T-helper 1 cell treated with Interleukin-12 subunit alpha and Interleukin-12 subunit beta and Interleukin-4 antibody, amounts not matched to agents 30 μg/mL and 1 μg/mL, for 36 hours (primary cell): ENCODE results near the gene BBLN.
A peak's percentile ranks its signal among the peaks of the same experiment; 100 is the strongest.

Experiments used
- H3K27ac Mint-ChIP-seq: one replicate; pipeline ENCODE4 v1.8.0; 2021; ENCODE audit warnings: mild to moderate bottlenecking, mixed read lengths
- H3K27me3 Mint-ChIP-seq: one replicate; pipeline ENCODE4 v1.8.0; 2021; ENCODE audit warnings: low read depth, mixed read lengths
- H3K36me3 Mint-ChIP-seq: one replicate; pipeline ENCODE4 v1.8.0; 2021; ENCODE audit warnings: low read depth, mixed read lengths
- H3K4me1 Mint-ChIP-seq: one replicate; pipeline ENCODE4 v1.8.0; 2021; ENCODE audit warnings: low read depth, mixed read lengths
- H3K4me3 Mint-ChIP-seq: one replicate; pipeline ENCODE4 v1.8.0; 2021; ENCODE audit warnings: mild to moderate bottlenecking, moderate library complexity, mixed read lengths
- H3K9me3 Mint-ChIP-seq: one replicate; pipeline ENCODE4 v1.8.0; 2021; ENCODE audit warnings: mixed read lengths

Gene BBLN

GRCh38 chr9:128202648-128203023, 42.6 kb downstream of the BBLN start:
- Mint-ChIP-seq H3K36me3 (no peaks in the 10 kb centered on the region), H3K27ac (peak overlapping the region; percentile 65), H3K4me3 (peak overlapping the region; percentile 77), H3K4me1 (peaks cover 10% of the 10 kb centered on the region), H3K9me3 (no peaks in the 10 kb centered on the region), H3K27me3 (peaks cover 31% of the 10 kb centered on the region)

- peaks cover 10% of the 10 kb centered on the region for H3K4me1 Mint-ChIP-seq
- no peaks in the 10 kb centered on the region for H3K36me3 Mint-ChIP-seq
- peak within 1 kb of the TSS; percentile 77 for H3K4me3 Mint-ChIP-seq
- peaks cover 31% of the 10 kb centered on the region for H3K27me3 Mint-ChIP-seq
- peak within 1 kb of the TSS; percentile 65 for H3K27ac Mint-ChIP-seq
- H3K9me3 Mint-ChIP-seq = no peaks in the 10 kb centered on the region
These were observed 43.1 kb downstream of the BBLN start, which contains the start of gene DNM1 for GRCh38 chr9:128203024-128203706. DNM1 (plus strand) TSS chr9:128203379; CDS start chr9:128203471, 92 bp downstream.

GRCh38 chr9:128203707-128204551, 43.9 kb downstream of the BBLN start:
- H3K27ac Mint-ChIP-seq = no peak overlapping the region

GRCh38 chr9:128204858-128205257, 44.8 kb downstream of the BBLN start:
- H3K36me3 Mint-ChIP-seq = no peaks in the 10 kb centered on the region
- H3K4me3 Mint-ChIP-seq = no peak overlapping the region
- no peaks in the 10 kb centered on the region for H3K9me3 Mint-ChIP-seq

More at GRCh38 chr9:128203707-128204551, 43.9 kb downstream of the BBLN start:
- peak overlapping the region; percentile 28 for H3K4me3 Mint-ChIP-seq
- no peaks in the 10 kb centered on the region for H3K9me3 Mint-ChIP-seq
- no peaks in the 10 kb centered on the region for H3K36me3 Mint-ChIP-seq
- peaks cover 10% of the 10 kb centered on the region for H3K4me1 Mint-ChIP-seq
- peaks cover 37% of the 10 kb centered on the region for H3K27me3 Mint-ChIP-seq

GRCh38 chr9:128205296-128205944, 45.4 kb downstream of the BBLN start:
- Mint-ChIP-seq H3K4me3 (no peak overlapping the region), H3K4me1 (peaks cover 10% of the 10 kb centered on the region), H3K27ac (no peak overlapping the region), H3K9me3 (no peaks in the 10 kb centered on the region), H3K27me3 (peaks cover 37% of the 10 kb centered on the region), H3K36me3 (no peaks in the 10 kb centered on the region)

More at GRCh38 chr9:128204858-128205257, 44.8 kb downstream of the BBLN start:
- H3K27me3 Mint-ChIP-seq = peaks cover 37% of the 10 kb centered on the region
- H3K4me1 Mint-ChIP-seq = peaks cover 10% of the 10 kb centered on the region
- H3K27ac Mint-ChIP-seq = no peak overlapping the region

- H3K27me3 Mint-ChIP-seq = peaks cover 44% of the 10 kb centered on the region
- peaks cover 10% of the 10 kb centered on the region for H3K4me1 Mint-ChIP-seq
- H3K27ac Mint-ChIP-seq = no peak overlapping the region
- H3K4me3 Mint-ChIP-seq = no peak overlapping the region
- no peaks in the 10 kb centered on the region for H3K9me3 Mint-ChIP-seq
- H3K36me3 Mint-ChIP-seq = no peaks in the 10 kb centered on the region
These were observed 46.4 kb downstream of the BBLN start for GRCh38 chr9:128206484-128206883.

- Mint-ChIP-seq H3K9me3 (no peaks in the 10 kb centered on the region), H3K4me1 (peaks cover 10% of the 10 kb centered on the region), H3K36me3 (no peaks in the 10 kb centered on the region), H3K27me3 (peaks cover 52% of the 10 kb centered on the region), H3K27ac (no peak overlapping the region), H3K4me3 (no peak overlapping the region)
These were observed 47.1 kb downstream of the BBLN start for GRCh38 chr9:128206916-128207910.

- no peak overlapping the region for H3K4me3 Mint-ChIP-seq
These were observed 48.3 kb downstream of the BBLN start for GRCh38 chr9:128208386-128208785.

GRCh38 chr9:128208946-128209669, 49.0 kb downstream of the BBLN start:
- H3K27me3 Mint-ChIP-seq = peaks cover 47% of the 10 kb centered on the region

More at GRCh38 chr9:128208386-128208785, 48.3 kb downstream of the BBLN start:
- Mint-ChIP-seq H3K27ac (no peak overlapping the region), H3K36me3 (no peaks in the 10 kb centered on the region), H3K4me1 (peaks cover 3% of the 10 kb centered on the region), H3K9me3 (no peaks in the 10 kb centered on the region), H3K27me3 (peaks cover 49% of the 10 kb centered on the region)

GRCh38 chr9:128211186-128211980, 51.3 kb downstream of the BBLN start:
- no peak overlapping the region for H3K27ac Mint-ChIP-seq
- H3K4me1 Mint-ChIP-seq = no peaks in the 10 kb centered on the region
- H3K4me3 Mint-ChIP-seq = no peak overlapping the region
- H3K36me3 Mint-ChIP-seq = no peaks in the 10 kb centered on the region
- H3K9me3 Mint-ChIP-seq = no peaks in the 10 kb centered on the region
- peaks cover 30% of the 10 kb centered on the region for H3K27me3 Mint-ChIP-seq

More at GRCh38 chr9:128208946-128209669, 49.0 kb downstream of the BBLN start:
- no peaks in the 10 kb centered on the region for H3K36me3 Mint-ChIP-seq
- H3K9me3 Mint-ChIP-seq = no peaks in the 10 kb centered on the region
- H3K4me1 Mint-ChIP-seq = peaks cover 3% of the 10 kb centered on the region
- H3K4me3 Mint-ChIP-seq = no peak overlapping the region
- H3K27ac Mint-ChIP-seq = no peak overlapping the region

- Mint-ChIP-seq H3K4me1 (no peaks in the 10 kb centered on the region), H3K27me3 (peaks cover 28% of the 10 kb centered on the region), H3K27ac (no peak overlapping the region), H3K36me3 (no peaks in the 10 kb centered on the region), H3K9me3 (no peaks in the 10 kb centered on the region), H3K4me3 (no peak overlapping the region)
These were observed 51.9 kb downstream of the BBLN start for GRCh38 chr9:128211981-128212281.
